H1 (cell line): Measurements from ENCODE around the gene CAMK1. TPM values are rescaled to one million over a fixed set of nuclear protein-coding genes. Genes with fewer than 3 reads are reported as not detected.

Experiments
- CTCF ChIA-PET: fragments of 300-600 bp; sonication (Branson Sonifier 250); formaldehyde crosslinking; loops from one replicate; lab custom pipeline; 2021; ENCODE audit not compliant: partially characterized antibody; lab: Charles Lee
- POLR2A ChIA-PET: fragments of 300-600 bp; sonication (Branson Sonifier 250); formaldehyde crosslinking; loops from one replicate; lab custom pipeline; 2021; ENCODE audit warnings: inconsistent platforms; ENCODE audit not compliant: partially characterized antibody; lab: Charles Lee
- DNase-seq, 2 experiments: peaks; one replicate each; pipeline versions ENCODE4 v3.0.0 to v3.0.0-alpha.2; 2010 to 2022; ENCODE audit warnings: low spot score in 2 of 2, low read depth in 1 of 2, mixed read lengths in 1 of 2
- FAIRE-seq: peaks from 2 replicates; lab custom pipeline; 2011; peaks lifted over from hg19 to GRCh38; lab: Jason Lieb, UNC
- H2AFZ ChIP-seq: 2 replicates; pipeline ENCODE4 v1.8.1; 2012; ENCODE audit warnings: low read length, inconsistent platforms
- H2AK5ac ChIP-seq: 2 replicates; pipeline ENCODE4 v1.6.1; 2013; ENCODE audit warnings: low read depth, low read length
- H2BK120ac ChIP-seq: replicated peaks from 2 replicates; pipeline ENCODE3; 2013; ENCODE audit warnings: low read depth, low read length, inconsistent platforms
- H2BK12ac ChIP-seq: 2 replicates; pipeline ENCODE4 v1.6.1; 2013; ENCODE audit warnings: low read depth, low read length
- H2BK15ac ChIP-seq: 2 replicates; pipeline ENCODE4 v1.6.1; 2013; ENCODE audit warnings: low read length
- H2BK20ac ChIP-seq: 2 replicates; pipeline ENCODE4 v1.6.1; 2013; ENCODE audit warnings: low read length
- H2BK5ac ChIP-seq: 2 replicates; pipeline ENCODE4 v1.6.1; 2013; ENCODE audit warnings: low read depth, low read length
- H3K14ac ChIP-seq: 2 replicates; pipeline ENCODE4 v1.6.1; 2013; ENCODE audit warnings: inconsistent platforms; ENCODE audit not compliant: insufficient read length
- H3K18ac ChIP-seq: 2 replicates; pipeline ENCODE4 v1.6.1; 2013; ENCODE audit warnings: low read length; ENCODE audit errors: extremely low read depth
- H3K23ac ChIP-seq: 2 replicates; pipeline ENCODE4 v1.6.1; 2013; ENCODE audit warnings: inconsistent platforms; ENCODE audit not compliant: insufficient read length
- H3K23me2 ChIP-seq: 2 replicates; pipeline ENCODE4 v1.6.1; 2013; ENCODE audit warnings: low read depth, low read length
- H3K27ac ChIP-seq: 2 replicates; pipeline ENCODE4 v1.6.1; 2011; ENCODE audit warnings: low read depth, low read length, inconsistent platforms
- H3K27me3 ChIP-seq, 4 experiments: replicated peaks in 1 of 4; 1 replicate in 1 of 4; 2 replicates in 3 of 4; pipeline versions ENCODE4 v1.6.1 to v1.8.1; 2011 to 2013; ENCODE audit warnings: low read length in 3 of 4, mild to moderate bottlenecking in 3 of 4, inconsistent platforms in 2 of 4, mixed read lengths in 2 of 4, moderate library complexity in 1 of 4; ENCODE audit not compliant: control insufficient read depth in 3 of 4, insufficient read depth in 3 of 4; ENCODE audit errors: extremely low read depth in 1 of 4
- H3K36me3 ChIP-seq, 4 experiments: 2 replicates each; pipeline versions ENCODE4 v1.6.1 to v1.8.1; 2011 to 2013; ENCODE audit warnings: mild to moderate bottlenecking in 4 of 4, low read length in 3 of 4, moderate library complexity in 2 of 4, control low read depth in 1 of 4, inconsistent platforms in 1 of 4; ENCODE audit not compliant: insufficient read depth in 4 of 4, control insufficient read depth in 2 of 4
- H3K4ac ChIP-seq: replicated peaks from 2 replicates; pipeline ENCODE3; 2013; ENCODE audit warnings: low read length, low read depth, mixed read lengths, inconsistent platforms; ENCODE audit not compliant: insufficient read length
- H3K4me1 ChIP-seq, 4 experiments: replicated peaks in 1 of 4; 1 replicate in 1 of 4; 2 replicates in 3 of 4; pipeline versions ENCODE4 v1.6.1 to v1.8.1; 2011 to 2013; ENCODE audit warnings: low read length in 3 of 4, inconsistent platforms in 2 of 4, mixed read lengths in 1 of 4; ENCODE audit not compliant: insufficient read depth in 4 of 4, control insufficient read depth in 3 of 4
- H3K4me2 ChIP-seq, 2 experiments: 2 replicates each; pipeline versions ENCODE4 v1.6.1 to v1.8.1; 2011 to 2013; ENCODE audit warnings: low read depth in 2 of 2, low read length in 2 of 2, control low read depth in 1 of 2, inconsistent platforms in 1 of 2, mild to moderate bottlenecking in 1 of 2; ENCODE audit not compliant: insufficient read depth in 1 of 2
- H3K4me3 ChIP-seq, 4 experiments: fragments of 200-600, 300-600 bp in 1 of 4; sonication (generic), shearing (Covaris generic), sonication (Bioruptor Twin) in 1 of 4; 2 replicates each; pipeline versions ENCODE4 v1.5.1 to v1.8.1; 2011 to 2016; ENCODE audit warnings: low read length in 4 of 4, low read depth in 3 of 4, control low read depth in 2 of 4, inconsistent platforms in 2 of 4, mild to moderate bottlenecking in 2 of 4, mixed read lengths in 1 of 4, moderate library complexity in 1 of 4; ENCODE audit not compliant: insufficient read depth in 2 of 4; ENCODE audit errors: extremely low read depth in 1 of 4
- H3K56ac ChIP-seq: replicated peaks from 2 replicates; pipeline ENCODE3; 2013; ENCODE audit warnings: low read depth, mild to moderate bottlenecking, mixed read lengths, low read length, inconsistent platforms; ENCODE audit not compliant: insufficient read length
- H3K79me1 ChIP-seq: 2 replicates; pipeline ENCODE4 v1.6.1; 2013; ENCODE audit warnings: low read depth, low read length, control low read depth
- H3K79me2 ChIP-seq, 2 experiments: 2 replicates each; pipeline versions ENCODE4 v1.6.1 to v1.8.1; 2012 to 2013; ENCODE audit warnings: low read length in 2 of 2, mild to moderate bottlenecking in 2 of 2, inconsistent platforms in 1 of 2; ENCODE audit not compliant: insufficient read depth in 2 of 2, control insufficient read depth in 1 of 2
- H3K9ac ChIP-seq, 4 experiments: replicated peaks in 1 of 4; 1 replicate in 1 of 4; 2 replicates in 3 of 4; pipeline versions ENCODE4 v1.6.1 to v1.8.1; 2011 to 2013; ENCODE audit warnings: low read depth in 3 of 4, low read length in 3 of 4, control low read depth in 2 of 4, mild to moderate bottlenecking in 2 of 4, moderate library complexity in 2 of 4, inconsistent platforms in 1 of 4; ENCODE audit errors: extremely low read depth in 1 of 4
- H3K9me3 ChIP-seq, 2 experiments: 2 replicates each; pipeline versions ENCODE4 v1.6.1 to v1.8.1; 2012 to 2013; ENCODE audit warnings: mild to moderate bottlenecking in 2 of 2, moderate library complexity in 2 of 2, control low read depth in 1 of 2, inconsistent platforms in 1 of 2, low read depth in 1 of 2, low read length in 1 of 2, mixed read lengths in 1 of 2; ENCODE audit not compliant: insufficient read depth in 2 of 2
- H4K20me1 ChIP-seq, 2 experiments: replicated peaks in 1 of 2; 2 replicates each; pipeline versions ENCODE3 to v1.8.1; 2011 to 2013; ENCODE audit warnings: inconsistent platforms in 2 of 2, low read length in 2 of 2, mild to moderate bottlenecking in 1 of 2; ENCODE audit not compliant: insufficient read depth in 2 of 2, control insufficient read depth in 1 of 2
- H4K5ac ChIP-seq: 2 replicates; pipeline ENCODE4 v1.6.1; 2013; ENCODE audit warnings: low read length, low read depth, mixed read lengths, inconsistent platforms; ENCODE audit not compliant: insufficient read length
- H4K8ac ChIP-seq: 2 replicates; pipeline ENCODE4 v1.8.0; 2013; ENCODE audit warnings: mild to moderate bottlenecking, moderate library complexity, low read length, inconsistent platforms; ENCODE audit not compliant: insufficient read depth; ENCODE audit errors: extremely low read depth
- H4K91ac ChIP-seq: replicated peaks from 2 replicates; pipeline ENCODE3; 2013; ENCODE audit warnings: low read length, mixed read lengths, inconsistent platforms; ENCODE audit not compliant: insufficient read length
- CBX5 ChIP-seq: fragments of 300-800, 300-1000 bp; sonication (generic); IDR thresholded peaks from 2 replicates; pipeline ENCODE4 v1.7.1; 2016; ENCODE audit warnings: antibody characterized with exemption, low read length, low read depth
- CREB1 ChIP-seq: IDR thresholded peaks from 2 replicates; pipeline ENCODE4 v1.6.1; 2012; ENCODE audit warnings: inconsistent platforms
- EGR1 ChIP-seq: IDR thresholded peaks from 2 replicates; pipeline ENCODE4 v1.6.1; 2011; ENCODE audit warnings: low read depth, low read length, borderline replicate concordance
- EZH2 ChIP-seq: fragments of 200-600 bp; sonication (generic); IDR thresholded peaks from 2 replicates; pipeline ENCODE4 v1.7.1; 2012; ENCODE audit warnings: low read depth, mild to moderate bottlenecking, moderate library complexity, low read length, inconsistent platforms; ENCODE audit not compliant: severe bottlenecking
- POLR2A ChIP-seq, 2 experiments: IDR thresholded peaks; 1 replicate in 1 of 2; 2 replicates in 1 of 2; pipeline ENCODE4 v1.6.1; 2011; ENCODE audit warnings: low read depth in 2 of 2, low read length in 2 of 2, mild to moderate bottlenecking in 2 of 2; ENCODE audit errors: control extremely low read depth in 1 of 2
- RXRA ChIP-seq: IDR thresholded peaks from 2 replicates; pipeline ENCODE4 v1.6.1; 2011; ENCODE audit warnings: low read depth, mild to moderate bottlenecking, low read length, moderate library complexity; ENCODE audit not compliant: insufficient read depth
- SAP30 ChIP-seq: fragments of 300-600 bp; sonication (generic); IDR thresholded peaks from 2 replicates; pipeline ENCODE4 v1.7.1; 2012; ENCODE audit warnings: low read length, moderate library complexity, mild to moderate bottlenecking, inconsistent platforms; ENCODE audit not compliant: insufficient read depth, insufficient replicate concordance
- SUZ12 ChIP-seq: fragments of 200-600 bp; sonication (generic); IDR thresholded peaks from 2 replicates; pipeline ENCODE4 v1.6.1; 2012; ENCODE audit warnings: mild to moderate bottlenecking, inconsistent platforms, low read length, moderate library complexity, mixed read lengths
- TEAD4 ChIP-seq: IDR thresholded peaks from 2 replicates; pipeline ENCODE4 v1.6.1; 2012; ENCODE audit warnings: low read depth, low read length, inconsistent platforms, mixed read lengths
- ZNF274 ChIP-seq: IDR thresholded peaks from 2 replicates; pipeline ENCODE4 v1.7.0; 2012; ENCODE audit warnings: low read length, borderline replicate concordance; ENCODE audit errors: extremely low read depth
- WGBS, 2 experiments: shearing (Covaris generic) in 1 of 2; methylation state at CpG; one replicate each; pipeline versions ENCODE4 v1.1.6 to v1.1.7; 2013 to 2015; ENCODE audit warnings: low lambda C conversion rate in 2 of 2, mixed read lengths in 2 of 2, inconsistent platforms in 1 of 2, low coverage in 1 of 2, missing lambda C conversion rate in 1 of 2; ENCODE audit not compliant: insufficient replicate concordance in 2 of 2, insufficient coverage in 1 of 2, insufficient read length in 1 of 2; ENCODE audit errors: extremely low coverage in 1 of 2, missing lambda C conversion rate in 1 of 2; 5-methylcytosine and 5-hydroxymethylcytosine counted together
- polyA plus RNA-seq, 7 experiments: library from polyadenylated mRNA; depleted of rRNA in 3 of 7; stranded (reverse) in 5 of 7; unstranded in 2 of 7; fragments of >200 nt in 5 of 7; fragments of 200-250 nt in 2 of 7; gene quantifications; 1 replicate in 5 of 7; 2 replicates in 1 of 7; 4 replicates in 1 of 7; pipeline versions ENCODE4 v1.2.1 to v1.2.3, GENCODE V29; 2011 to 2013; ENCODE audit warnings: missing spikeins in 2 of 7, mixed read lengths in 2 of 7
- total RNA-seq: library from RNA; stranded (reverse); fragmentation: NEBNext Ultra II Directional; extraction: Animal tissue kit (Norgen Biotek cat#: 25700); gene quantifications from 2 replicates; pipeline ENCODE4 v1.2.1, GENCODE V29; 2021
- TF ChIP-seq, protein P1 (sequence below): IDR thresholded peaks from 2 replicates; pipeline ENCODE4 v1.6.1; 2012; ENCODE audit warnings: inconsistent platforms

The CAMK1 gene
- total and polyA plus RNA-seq, 2 of the 8 experiments (the other 6 are each of a cell fraction or from before 2014, with no cell fraction given), result 4.9 to 5.1 TPM

DNA sequence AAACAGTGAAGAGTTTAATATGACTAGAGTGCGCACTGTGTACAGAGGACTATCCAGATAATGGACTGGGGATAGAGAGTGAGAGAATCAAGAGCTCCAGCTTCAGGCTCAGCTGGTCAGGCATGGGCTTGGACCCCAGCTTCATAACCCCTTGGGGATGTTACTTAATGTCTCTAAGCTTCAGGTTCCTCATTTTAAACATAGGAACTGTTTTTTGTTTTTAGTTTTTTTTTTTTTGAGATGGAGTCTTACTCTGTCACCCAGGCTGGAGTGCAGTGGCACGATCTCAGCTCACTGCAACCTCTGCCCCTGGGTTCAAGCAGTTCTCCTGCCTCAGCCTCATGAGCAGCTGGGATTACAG lies 48.1 kb downstream of the CAMK1 start:
- POLR2A ChIA-PET, result interaction anchor here (1.2 to 1.4 kb wide), 2 partner anchors 14 to 24 kb away, joined by 3 read pairs; no protein-coding TSS in a partner anchor
- CTCF ChIA-PET, result interaction anchor here (0.6 to 1.5 kb wide), 10 partner anchors 11 to 227 kb away, joined by 3 to 4 read pairs (median 3); no protein-coding TSS in a partner anchor

More for the DNA sequence above, 48.1 kb downstream of the CAMK1 start:
- Histone ChIP-seq H3K9me3 (no peaks in the 10 kb centered on the region), H3K56ac (no peak overlapping the region), H3K4me3 (no peak overlapping the region), H3K79me1 (no peaks in the 10 kb centered on the region), H4K5ac (no peak overlapping the region), H3K14ac (no peak overlapping the region), H4K8ac (no peak overlapping the region), H3K23ac (no peak overlapping the region), H2BK120ac (no peak overlapping the region), H3K4me2 (no peak overlapping the region), H4K20me1 (peaks cover 0 to 1% of the 10 kb centered on the region in 2 experiments), H3K36me3 (no peaks in the 10 kb centered on the region), H3K18ac (no peak overlapping the region), H3K27ac (no peak overlapping the region), H3K23me2 (peaks cover 8% of the 10 kb centered on the region; the same call in 1 of the 2 replicates), H2AFZ (no peak overlapping the region), H4K91ac (no peak overlapping the region), H2AK5ac (no peak overlapping the region), H2BK5ac (no peak overlapping the region)
- FAIRE-seq, result no peak
- DNase-seq, result no peak
- WGBS, 2 experiments, result 89% methylated on average over 2 of the region's 2 CpGs; no CpG with 5 or more reads in 1 of the 2 experiments
- no peak for TF ChIP-seq CREB1
- TF ChIP-seq SUZ12, result no peak
- TF ChIP-seq EGR1, result no peak
- TF ChIP-seq EZH2, result no peak
- TF ChIP-seq ZNF274, result no peak
- no peak for TF ChIP-seq POLR2A (IDR thresholded peaks at IDR 0.05; ENCODE audit: control extremely low read depth in 1 of 2, low read depth in 2 of 2, low read length in 2 of 2)
- TF ChIP-seq, protein P1, sequence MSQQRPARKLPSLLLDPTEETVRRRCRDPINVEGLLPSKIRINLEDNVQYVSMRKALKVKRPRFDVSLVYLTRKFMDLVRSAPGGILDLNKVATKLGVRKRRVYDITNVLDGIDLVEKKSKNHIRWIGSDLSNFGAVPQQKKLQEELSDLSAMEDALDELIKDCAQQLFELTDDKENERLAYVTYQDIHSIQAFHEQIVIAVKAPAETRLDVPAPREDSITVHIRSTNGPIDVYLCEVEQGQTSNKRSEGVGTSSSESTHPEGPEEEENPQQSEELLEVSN, result no peak
- TF ChIP-seq TEAD4, result no peak
- no peak for TF ChIP-seq SAP30
- no peak for TF ChIP-seq CBX5
- no peak for TF ChIP-seq RXRA
- TF ChIP-seq, all 59 proteins: peak for 0
- Histone ChIP-seq H3K9ac (no peak overlapping the region), H3K4ac (no peak overlapping the region), H3K4me1 (no peaks in the 10 kb centered on the region; a peak in 1 of 7 replicates), H2BK20ac (no peak overlapping the region), H2BK15ac (no peak overlapping the region), H3K27me3 (no peaks in the 10 kb centered on the region), H2BK12ac (no peak overlapping the region), H3K79me2 (no peaks in the 10 kb centered on the region)
